Adrenal gland (tissue), 5 donors: ENCODE measurements around the gene NUDT9.

Experiments used
- POLR2A ChIP-seq, 2 donors: fragments of 450-650 bp; IDR thresholded peaks; one replicate each; pipeline ENCODE4 v1.6.1; 2017; ENCODE audit warnings: antibody characterized with exemption in 2 of 2, mild to moderate bottlenecking in 2 of 2, moderate library complexity in 1 of 2
- TF ChIP-seq, protein P1 (sequence below), 6 experiments: fragments of 450-650 bp in 4 of 6; fragments of 200-600 bp in 2 of 6; sonication (generic) in 1 of 6; IDR thresholded peaks; 1 replicate in 5 of 6; 2 replicates in 1 of 6; pipeline versions ENCODE4 v1.5.1 to v1.8.0; 2016 to 2021; ENCODE audit warnings: antibody characterized with exemption in 6 of 6, mild to moderate bottlenecking in 2 of 6, moderate library complexity in 1 of 6
- donor health status: DM: no; HTN: no; CAD: no.

DNA sequence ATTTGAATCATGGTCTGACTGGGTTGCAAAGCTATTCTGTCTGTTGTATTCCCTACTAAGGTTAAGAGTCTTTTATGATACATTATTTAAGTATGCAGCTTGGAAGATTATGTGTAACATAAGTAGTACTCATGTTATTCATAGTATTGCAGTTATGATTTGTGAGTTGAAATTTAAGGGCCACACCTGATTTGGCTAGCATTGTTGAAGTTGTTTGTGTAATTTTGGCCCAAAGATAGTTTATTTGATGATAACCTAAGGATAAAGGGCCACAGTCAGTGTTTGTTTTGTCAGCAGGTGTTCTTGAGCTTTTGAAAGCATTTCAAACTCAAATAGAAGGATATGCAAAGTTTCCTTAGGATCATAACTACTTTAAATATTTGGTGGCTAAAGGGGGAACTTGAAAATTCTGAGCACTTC is 38.9 kb downstream of the NUDT9 start:
- no peak for TF ChIP-seq POLR2A (IDR thresholded peaks at IDR 0.05)
- TF ChIP-seq, protein P1, sequence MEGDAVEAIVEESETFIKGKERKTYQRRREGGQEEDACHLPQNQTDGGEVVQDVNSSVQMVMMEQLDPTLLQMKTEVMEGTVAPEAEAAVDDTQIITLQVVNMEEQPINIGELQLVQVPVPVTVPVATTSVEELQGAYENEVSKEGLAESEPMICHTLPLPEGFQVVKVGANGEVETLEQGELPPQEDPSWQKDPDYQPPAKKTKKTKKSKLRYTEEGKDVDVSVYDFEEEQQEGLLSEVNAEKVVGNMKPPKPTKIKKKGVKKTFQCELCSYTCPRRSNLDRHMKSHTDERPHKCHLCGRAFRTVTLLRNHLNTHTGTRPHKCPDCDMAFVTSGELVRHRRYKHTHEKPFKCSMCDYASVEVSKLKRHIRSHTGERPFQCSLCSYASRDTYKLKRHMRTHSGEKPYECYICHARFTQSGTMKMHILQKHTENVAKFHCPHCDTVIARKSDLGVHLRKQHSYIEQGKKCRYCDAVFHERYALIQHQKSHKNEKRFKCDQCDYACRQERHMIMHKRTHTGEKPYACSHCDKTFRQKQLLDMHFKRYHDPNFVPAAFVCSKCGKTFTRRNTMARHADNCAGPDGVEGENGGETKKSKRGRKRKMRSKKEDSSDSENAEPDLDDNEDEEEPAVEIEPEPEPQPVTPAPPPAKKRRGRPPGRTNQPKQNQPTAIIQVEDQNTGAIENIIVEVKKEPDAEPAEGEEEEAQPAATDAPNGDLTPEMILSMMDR (IDR thresholded peaks at IDR 0.05): no peak
